Endometrium (tissue), 2 donors: ENCODE measurements around the gene SGO1.

Experiments
- FAIRE-seq: peaks from 2 replicates; lab custom pipeline; 2012; peaks lifted over from hg19 to GRCh38; lab: Jason Lieb, UNC
- donor health status: control.
- donor health status: control.

SGO1 gene

DNA sequence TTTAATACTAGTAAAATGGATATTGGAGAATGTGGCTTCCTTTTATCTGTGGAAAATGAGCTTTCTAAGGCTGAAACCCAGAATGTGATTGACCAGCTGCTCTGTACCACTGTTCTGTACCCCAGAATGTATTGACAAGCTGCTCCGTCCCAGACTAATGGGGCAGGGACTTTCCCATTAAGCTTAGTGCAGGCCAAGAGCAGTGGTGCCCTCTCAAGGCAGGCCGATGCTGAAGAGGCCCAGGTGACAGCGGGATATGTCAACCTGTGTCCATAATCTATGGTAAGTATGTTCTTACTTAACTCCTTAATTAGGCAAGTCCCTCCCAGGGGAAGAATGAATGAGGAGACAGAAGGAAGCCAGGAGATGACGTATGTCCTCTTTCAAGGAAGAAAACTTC, 31.1 kb downstream of the SGO1 start:
- no peak for FAIRE-seq

DNA sequence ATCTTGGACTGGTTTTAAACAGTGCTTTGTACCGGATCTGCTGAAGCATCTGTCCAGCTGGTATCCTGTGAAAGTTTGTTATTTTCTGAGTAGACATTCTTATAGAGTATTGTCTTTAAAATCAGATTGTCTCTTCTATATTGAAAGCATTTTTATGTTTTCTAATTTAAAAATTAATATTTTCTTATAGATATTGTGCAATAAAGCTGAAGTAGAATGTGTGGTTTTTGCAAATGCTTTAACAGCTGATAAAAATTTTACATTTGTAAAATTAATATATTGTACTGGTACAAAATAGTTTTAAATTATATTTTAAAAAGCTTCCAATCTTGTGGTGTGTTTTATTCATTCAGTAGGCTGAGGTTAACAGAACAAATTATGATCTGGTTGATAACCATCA, 31.9 kb downstream of the SGO1 start:
- FAIRE-seq: no peak

DNA sequence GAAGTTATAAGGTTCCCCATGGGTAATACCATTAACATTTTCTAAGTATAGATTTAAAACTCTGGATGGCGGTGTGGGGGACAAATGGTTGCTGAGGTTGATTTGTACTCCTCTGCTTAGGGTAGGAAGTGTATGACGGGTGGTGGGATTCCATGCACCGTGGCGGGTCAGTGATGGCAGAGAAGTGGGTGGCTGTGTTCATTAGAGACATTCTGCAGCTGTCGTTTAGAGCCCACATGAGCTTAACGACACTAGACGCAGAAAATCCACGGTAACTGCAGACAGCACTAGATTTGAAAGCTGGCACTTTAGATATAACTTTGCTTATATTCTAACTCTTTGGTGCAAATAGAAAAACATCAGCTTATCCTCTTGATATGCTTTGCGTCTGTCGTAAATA, 37.5 kb downstream of the SGO1 start:
- FAIRE-seq: no peak

DNA sequence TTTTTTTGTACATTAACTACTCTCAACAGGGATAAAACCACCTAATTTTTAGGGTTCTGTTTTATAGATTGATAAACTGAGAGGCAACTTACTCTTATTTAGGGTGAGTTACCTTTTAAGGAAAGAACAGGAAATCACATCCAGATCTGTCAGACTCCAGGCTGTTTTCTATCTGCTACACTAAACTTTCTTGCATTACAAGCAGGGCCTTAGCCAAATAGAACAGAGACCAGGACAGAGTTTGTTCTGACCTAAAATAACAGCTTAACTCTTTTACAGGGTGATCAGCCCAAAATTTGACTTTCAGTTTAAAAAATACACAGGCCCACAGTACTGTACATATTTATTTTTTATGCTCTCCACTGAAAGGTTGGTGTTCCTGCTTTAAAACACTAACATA, 38.6 kb downstream of the SGO1 start:
- no peak for FAIRE-seq

DNA sequence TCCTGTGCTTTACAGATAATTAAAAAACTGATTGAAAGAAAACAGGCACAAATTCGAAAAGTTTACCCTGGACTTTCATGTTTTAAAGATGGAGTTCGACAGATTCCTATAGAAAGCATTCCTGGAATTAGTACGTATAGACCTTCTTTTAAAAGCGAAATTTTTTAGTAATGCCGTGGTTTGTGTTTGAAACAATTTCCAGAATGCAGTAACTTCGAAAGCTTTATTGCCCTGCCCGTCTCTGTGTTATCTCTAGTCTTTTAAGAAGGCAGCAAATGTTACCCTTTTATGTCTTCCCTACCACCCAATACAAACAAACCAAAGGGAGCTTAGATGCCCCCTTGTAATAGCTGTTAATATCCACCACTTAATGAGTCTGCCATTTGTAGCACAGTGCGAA, 39.7 kb downstream of the SGO1 start:
- no peak for FAIRE-seq

DNA sequence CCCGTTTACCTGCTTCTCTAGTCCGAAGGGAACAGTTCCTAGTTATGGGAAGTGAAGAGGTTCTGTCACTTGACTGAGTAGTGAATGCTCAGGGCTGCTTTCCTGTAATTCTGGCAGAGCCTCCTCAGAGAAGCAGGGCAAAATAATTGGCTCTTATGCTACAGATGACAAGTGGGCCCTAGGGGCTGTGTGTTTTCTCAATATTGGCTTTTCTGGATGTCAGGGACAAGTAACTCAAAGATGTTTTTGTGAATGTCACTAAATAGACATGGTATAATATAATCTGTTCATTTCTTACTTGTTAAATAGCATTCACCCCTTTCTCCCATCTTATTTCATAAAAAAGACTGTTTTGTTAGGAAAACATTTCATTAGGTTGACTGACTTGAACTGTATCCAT, 40.1 kb downstream of the SGO1 start:
- no peak for FAIRE-seq

DNA sequence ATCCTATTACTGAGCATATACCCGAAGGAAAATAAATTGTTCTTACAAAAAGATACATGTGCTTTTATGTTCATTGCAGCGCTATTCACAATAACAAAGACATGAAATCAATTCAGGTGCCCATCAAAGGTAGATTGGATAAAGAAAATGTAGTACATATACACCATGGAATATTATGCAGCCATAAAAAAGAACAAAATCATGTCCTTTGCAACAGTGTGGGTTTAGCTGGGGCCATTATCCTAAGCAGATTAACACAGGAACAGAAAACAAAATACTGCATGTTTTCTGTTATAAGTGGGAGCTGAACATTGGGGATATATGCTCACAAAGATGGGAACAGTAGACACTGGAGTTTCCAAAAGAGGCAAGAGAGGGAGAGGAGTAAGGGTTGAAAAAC, 42.5 kb downstream of the SGO1 start:
- FAIRE-seq: no peak

DNA sequence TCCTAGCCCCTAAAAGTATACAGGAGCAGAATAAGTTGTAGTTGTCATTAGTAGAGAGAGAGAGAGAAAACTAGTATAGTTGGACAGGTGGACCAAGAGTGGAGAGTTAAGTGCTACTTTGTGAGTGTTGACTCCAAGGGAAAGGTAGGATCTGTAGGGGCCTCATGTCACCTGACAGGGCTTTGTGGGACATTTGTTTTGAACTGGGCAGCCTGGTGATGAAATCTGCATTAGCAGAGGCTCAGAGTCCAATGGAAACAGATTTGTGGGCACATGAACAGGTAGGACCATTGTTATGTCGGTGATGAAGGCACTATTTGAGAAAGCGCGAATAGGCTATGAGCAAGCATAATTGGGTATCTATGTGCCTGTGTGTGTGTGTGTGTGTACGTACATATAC, 43.5 kb downstream of the SGO1 start:
- no peak for FAIRE-seq

DNA sequence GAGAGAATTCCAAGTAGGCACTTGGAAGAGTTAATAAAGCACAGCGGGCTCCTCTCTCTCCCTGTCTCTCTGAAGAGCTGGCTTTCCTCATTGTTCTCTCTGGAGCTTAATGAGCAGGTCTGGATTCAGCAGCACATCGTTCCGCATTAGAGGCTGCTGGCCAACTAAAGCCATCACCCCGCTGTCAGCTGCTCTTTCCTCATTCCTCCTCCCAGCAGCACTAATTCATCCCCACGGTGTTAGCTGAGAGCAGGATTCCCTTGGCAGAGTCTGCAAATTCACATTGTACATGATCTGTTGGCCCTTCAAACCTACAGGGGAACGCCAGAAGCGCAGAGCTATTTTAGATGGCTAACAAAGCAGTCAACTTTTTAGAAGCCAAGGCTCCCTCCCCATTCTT, 44.2 kb downstream of the SGO1 start:
- FAIRE-seq: no peak

DNA sequence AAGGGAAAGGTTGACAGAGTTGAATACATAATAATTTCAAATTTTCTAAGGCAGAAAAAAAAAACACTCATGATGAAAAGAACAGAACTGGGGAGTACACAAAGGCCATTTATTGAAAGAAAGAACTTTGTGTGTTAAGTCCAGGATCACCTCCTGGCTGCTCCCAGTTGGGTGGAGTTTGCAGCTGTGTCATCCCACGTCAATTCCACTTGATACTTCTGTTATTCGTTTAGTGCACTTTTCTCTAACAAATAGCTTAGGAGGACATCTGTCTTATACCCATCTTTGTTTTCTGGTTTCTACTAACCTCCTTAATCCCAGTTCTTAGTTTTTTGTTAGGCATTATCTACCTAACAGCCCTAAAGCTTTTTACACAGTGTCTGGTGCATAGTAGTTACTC, 44.7 kb downstream of the SGO1 start:
- FAIRE-seq: no peak

DNA sequence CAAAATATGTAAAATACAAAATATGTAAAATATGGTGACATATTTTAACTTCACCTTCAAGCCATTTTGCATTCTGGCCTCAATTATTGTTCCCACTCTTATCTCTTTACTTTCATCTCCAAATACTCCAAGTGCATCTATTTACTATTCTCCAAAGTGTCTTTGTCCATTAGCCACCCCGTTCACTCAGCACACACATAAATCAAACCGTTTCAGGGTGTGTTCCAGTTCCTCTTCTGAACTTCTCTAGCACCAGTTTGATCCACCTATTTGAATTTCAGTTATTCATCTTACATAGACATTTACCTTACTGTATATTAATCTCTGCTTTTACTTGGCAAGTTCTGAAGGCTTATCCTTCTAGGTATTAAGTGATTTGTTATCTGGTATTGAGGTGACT, 45.1 kb downstream of the SGO1 start:
- FAIRE-seq: no peak

DNA sequence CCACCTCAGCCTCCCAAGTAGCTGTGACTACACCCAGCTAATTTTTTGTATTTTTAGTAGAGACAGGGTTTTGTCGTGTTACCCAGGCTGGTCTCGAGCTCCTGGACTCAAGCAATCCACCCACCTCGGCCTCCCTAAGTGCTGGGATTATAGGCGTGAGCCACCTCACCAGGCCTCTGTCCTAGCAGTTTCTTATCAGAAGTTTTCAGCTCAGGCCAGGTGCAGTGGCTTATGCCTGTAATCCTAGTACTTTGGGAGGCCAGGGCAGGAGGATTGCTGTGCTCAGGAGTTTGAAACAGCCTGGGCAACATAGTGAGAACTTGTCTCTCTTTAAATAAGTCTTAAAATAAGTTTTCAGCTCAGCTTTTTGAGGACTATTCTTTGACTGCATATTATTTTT, 48.4 kb downstream of the SGO1 start:
- no peak for FAIRE-seq

DNA sequence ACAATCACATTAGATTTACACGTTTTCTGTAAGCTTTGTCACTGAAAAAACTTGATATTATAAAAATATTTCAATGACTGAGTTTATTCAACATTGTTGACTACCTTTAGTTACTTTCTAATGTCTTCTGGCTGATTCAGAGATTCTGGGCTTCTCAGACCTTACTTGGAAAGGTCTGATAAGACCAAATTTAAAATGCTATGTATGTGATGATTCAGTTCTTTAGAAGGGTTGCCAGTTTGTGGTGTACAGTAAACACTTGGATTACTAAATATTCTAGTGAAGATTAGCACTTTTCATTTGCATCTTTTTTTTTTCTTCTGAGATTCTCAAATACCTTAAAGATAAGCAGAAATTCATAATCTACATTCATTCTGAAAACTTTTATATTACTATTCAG, 49.8 kb downstream of the SGO1 start:
- no peak for FAIRE-seq

DNA sequence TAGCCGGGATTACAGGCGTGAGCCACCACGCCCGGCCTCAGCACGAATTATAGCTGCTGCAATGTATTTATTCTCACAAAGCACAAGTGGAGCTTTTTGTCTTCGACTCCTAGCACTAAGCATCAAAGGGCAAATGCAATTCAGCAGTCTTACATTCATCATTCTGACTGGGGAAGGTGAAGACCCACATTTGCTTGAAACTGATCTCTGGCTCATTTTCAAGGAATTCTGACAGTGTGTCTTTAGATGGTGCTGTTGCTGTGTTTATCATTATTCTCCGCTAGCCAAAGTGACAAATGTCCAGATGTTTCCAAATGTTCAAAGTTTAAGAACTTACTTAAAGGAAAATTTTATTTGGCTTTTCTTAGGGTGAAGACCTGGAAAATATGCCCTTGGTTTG, 55.9 kb downstream of the SGO1 start:
- FAIRE-seq: no peak

DNA sequence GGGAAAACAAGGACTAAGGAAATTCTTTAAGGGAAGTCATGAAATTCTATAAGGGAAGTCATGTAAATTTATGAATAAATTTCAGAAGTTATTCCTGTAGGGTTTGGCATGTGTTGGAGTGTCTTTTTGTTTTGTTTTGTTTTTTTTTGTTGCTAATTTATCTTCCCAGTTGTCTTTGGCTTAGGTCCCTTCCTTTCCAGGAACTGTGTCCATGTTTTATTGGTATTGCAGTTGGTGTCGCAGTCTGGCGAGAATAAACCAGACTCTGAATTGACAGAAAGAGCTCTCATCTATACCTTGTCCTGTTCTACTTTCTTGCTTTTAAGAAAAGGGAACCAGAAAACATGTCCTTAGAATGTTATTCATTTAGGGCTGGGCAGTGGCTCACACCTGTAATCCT, 57.6 kb downstream of the SGO1 start:
- no peak for FAIRE-seq

DNA sequence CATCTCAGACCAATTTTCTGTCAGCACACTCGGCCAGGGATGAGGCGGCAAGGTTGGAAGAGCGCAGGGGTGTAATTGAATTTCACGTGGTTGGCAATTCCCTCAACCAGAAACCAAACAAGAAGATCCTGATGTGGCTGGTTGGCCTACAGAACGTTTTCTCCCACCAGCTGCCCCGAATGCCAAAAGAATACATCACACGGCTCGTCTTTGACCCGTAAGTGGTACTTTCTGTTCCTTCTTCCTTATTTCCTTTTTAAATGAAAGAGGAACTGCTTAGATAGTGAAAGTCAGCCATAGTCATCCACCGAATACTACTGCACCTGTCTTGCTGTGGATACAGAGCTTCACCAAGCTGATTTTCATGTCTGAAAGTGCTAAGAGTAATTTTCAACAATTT, 60.1 kb downstream of the SGO1 start:
- no peak for FAIRE-seq

DNA sequence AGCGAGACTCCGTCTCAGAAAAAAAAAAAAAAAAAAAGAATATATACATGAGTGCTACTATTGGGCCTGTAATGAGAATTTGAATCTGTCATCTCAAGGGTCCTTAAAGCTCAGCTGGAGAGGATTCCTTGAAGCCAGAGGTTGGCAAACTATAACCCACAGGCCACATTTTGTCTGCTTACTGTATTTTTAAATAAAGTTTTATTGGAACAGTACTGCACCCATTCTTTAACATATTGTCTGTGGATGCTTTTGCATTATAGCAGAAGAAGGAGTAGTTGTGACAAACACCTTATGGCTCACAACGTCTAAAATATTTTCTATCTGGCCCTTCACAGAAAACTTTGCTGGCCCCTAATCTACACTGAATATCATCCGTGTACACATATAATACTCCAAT, 60.7 kb downstream of the SGO1 start:
- no peak for FAIRE-seq

DNA sequence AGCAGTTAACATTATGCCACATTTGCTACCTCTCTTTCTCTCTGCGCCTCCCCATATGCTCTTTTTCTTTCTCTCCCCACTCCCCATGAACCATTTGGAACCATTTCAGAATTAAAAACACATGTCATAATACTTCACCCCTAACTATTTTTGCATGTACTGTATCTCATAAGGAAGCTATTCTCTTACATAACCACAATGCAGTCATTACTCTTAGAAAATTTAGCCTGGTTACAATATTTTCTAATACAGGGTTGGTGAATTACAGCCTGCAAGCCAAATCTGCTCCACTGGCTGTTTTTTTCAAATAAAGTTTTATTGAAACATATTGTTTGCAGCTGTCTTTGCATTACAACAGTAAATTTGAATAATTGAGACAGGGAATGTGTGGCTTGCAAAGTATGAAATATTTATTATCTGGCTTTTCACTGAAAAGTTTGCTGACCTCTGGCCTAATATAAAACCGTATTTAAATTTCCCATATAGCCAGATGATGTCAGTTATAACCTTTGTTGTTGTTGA, 62.8 kb downstream of the SGO1 start:
- FAIRE-seq: no peak

DNA sequence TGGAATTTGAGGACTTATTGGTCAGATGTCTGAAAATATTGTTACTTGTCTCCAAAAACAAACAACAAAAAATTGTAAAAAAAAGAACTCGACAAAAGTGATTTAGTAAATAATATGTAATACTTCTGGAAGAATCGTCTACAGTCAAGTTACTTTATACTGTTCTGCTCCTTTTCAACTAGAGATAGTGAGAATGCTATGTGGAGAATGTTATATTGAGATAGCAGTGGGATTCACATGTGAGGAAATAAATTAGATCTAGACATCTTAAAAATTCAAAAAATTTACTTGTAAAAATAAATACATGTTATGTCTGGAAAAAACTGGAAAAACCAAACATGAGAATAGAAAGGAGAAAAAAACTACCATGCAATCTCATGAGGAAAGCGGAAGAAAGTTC, 64.9 kb downstream of the SGO1 start:
- no peak for FAIRE-seq
